Erythroblast (primary cell): ENCODE results near the gene YTHDF1.

Source experiments
- GATA1 ChIP-seq: IDR thresholded peaks from 2 replicates; pipeline ENCODE4 v1.6.1; 2011; ENCODE audit warnings: low read depth, mild to moderate bottlenecking, control low read depth, low read length, moderate library complexity
- POLR2A ChIP-seq: IDR thresholded peaks from 2 replicates; pipeline ENCODE4 v1.6.1; 2011; ENCODE audit warnings: mild to moderate bottlenecking, low read length

- TF ChIP-seq POLR2A (no peak), GATA1 (no peak)
Measured at GRCh38 chr20:63249891-63250290, 34.0 kb upstream of the YTHDF1 start.
